Coronary artery (tissue), 2 donors: ENCODE measurements around the gene MYO5B.

ENCODE experiments used
- DNase-seq: peaks from one replicate; pipeline ENCODE4 v3.0.0-alpha.2; 2017; ENCODE audit warnings: low spot score
- H3K27ac ChIP-seq, 2 donors: fragments of 200-600 bp; sonication (generic); one replicate each; pipeline ENCODE4 v1.5.1; 2016 to 2019
- H3K4me3 ChIP-seq: fragments of 200-600 bp; sonication (generic); 2 replicates; pipeline ENCODE4 v1.5.1; 2016; ENCODE audit warnings: mild to moderate bottlenecking, moderate library complexity
- CTCF ChIP-seq: fragments of 200-600 bp; sonication (generic); IDR thresholded peaks from one replicate; pipeline ENCODE4 v1.5.1; 2019; ENCODE audit warnings: antibody characterized with exemption

The MYO5B gene

GRCh38 chr18:50143294-50143693 is 51.7 kb downstream of the MYO5B start:
- no peak overlapping the region for H3K4me3 ChIP-seq
- TF ChIP-seq CTCF, result no peak
- no peak for DNase-seq
- no peak overlapping the region for H3K27ac ChIP-seq

GRCh38 chr18:50142441-50143120 is 52.4 kb downstream of the MYO5B start:
- DNase-seq, result no peak
- no peak for TF ChIP-seq CTCF
- H3K4me3 ChIP-seq, result no peak overlapping the region
- H3K27ac ChIP-seq, result no peak overlapping the region

GRCh38 chr18:50138181-50139064 is 56.5 kb downstream of the MYO5B start:
- no peak for TF ChIP-seq CTCF
- no peak overlapping the region for H3K27ac ChIP-seq
- no peak for DNase-seq
- no peak overlapping the region for H3K4me3 ChIP-seq

- Histone ChIP-seq H3K4me3 (no peak overlapping the region), H3K27ac (no peak overlapping the region)
- TF ChIP-seq CTCF, result no peak
- no peak for DNase-seq
These were observed 59.0 kb downstream of the MYO5B start for GRCh38 chr18:50135903-50136302.

GRCh38 chr18:50133526-50133925 is 61.4 kb downstream of the MYO5B start:
- TF ChIP-seq CTCF, result no peak
- no peak overlapping the region for H3K4me3 ChIP-seq
- no peak for DNase-seq
- no peak overlapping the region for H3K27ac ChIP-seq

- H3K4me3 ChIP-seq, result no peak overlapping the region
- no peak for DNase-seq
- no peak for TF ChIP-seq CTCF
- no peak overlapping the region for H3K27ac ChIP-seq
These were observed 63.4 kb downstream of the MYO5B start for GRCh38 chr18:50131591-50131990.
